Fibroblast of pulmonary artery (primary cell): Measurements from ENCODE around the gene ASS1.

Source experiments
- DNase-seq: peaks from one replicate; pipeline ENCODE4 v3.0.0-alpha.2; 2010; ENCODE audit warnings: low read depth
- H3K4me3 ChIP-seq: replicated peaks from 2 replicates; pipeline ENCODE4 v1.5.1; 2011; ENCODE audit warnings: low read depth, mild to moderate bottlenecking, control low read depth, low read length, moderate library complexity
- TF ChIP-seq, protein P1 (sequence below): IDR thresholded peaks from 2 replicates; pipeline ENCODE4 v1.5.1; 2011; ENCODE audit warnings: mild to moderate bottlenecking, control low read depth, low read length, inconsistent platforms; ENCODE audit errors: missing control alignments

ASS1 gene

DNA sequence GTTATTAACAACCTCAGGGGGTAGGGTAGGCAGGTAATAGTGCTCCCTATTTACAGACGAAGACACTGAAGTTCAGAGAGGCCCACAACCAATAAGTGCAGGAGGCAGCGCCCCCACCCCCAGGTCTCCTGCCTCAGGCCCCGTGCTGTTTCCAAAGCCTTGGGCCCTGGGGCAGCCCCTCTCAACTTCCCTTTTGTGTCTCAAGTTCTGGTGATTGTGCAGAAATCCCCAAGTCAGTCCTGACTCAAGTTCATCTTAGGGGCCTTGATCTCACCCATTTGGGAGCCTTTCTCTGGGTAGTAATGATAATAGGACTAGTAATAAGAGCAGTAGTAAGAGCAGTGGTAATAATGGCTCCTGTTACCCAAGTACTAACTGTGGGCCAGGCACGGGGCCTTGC, 35.5 kb upstream of the ASS1 start:
- no peak for DNase-seq
- TF ChIP-seq, protein P1, sequence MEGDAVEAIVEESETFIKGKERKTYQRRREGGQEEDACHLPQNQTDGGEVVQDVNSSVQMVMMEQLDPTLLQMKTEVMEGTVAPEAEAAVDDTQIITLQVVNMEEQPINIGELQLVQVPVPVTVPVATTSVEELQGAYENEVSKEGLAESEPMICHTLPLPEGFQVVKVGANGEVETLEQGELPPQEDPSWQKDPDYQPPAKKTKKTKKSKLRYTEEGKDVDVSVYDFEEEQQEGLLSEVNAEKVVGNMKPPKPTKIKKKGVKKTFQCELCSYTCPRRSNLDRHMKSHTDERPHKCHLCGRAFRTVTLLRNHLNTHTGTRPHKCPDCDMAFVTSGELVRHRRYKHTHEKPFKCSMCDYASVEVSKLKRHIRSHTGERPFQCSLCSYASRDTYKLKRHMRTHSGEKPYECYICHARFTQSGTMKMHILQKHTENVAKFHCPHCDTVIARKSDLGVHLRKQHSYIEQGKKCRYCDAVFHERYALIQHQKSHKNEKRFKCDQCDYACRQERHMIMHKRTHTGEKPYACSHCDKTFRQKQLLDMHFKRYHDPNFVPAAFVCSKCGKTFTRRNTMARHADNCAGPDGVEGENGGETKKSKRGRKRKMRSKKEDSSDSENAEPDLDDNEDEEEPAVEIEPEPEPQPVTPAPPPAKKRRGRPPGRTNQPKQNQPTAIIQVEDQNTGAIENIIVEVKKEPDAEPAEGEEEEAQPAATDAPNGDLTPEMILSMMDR = no peak
- no peak overlapping the region for H3K4me3 ChIP-seq

DNA sequence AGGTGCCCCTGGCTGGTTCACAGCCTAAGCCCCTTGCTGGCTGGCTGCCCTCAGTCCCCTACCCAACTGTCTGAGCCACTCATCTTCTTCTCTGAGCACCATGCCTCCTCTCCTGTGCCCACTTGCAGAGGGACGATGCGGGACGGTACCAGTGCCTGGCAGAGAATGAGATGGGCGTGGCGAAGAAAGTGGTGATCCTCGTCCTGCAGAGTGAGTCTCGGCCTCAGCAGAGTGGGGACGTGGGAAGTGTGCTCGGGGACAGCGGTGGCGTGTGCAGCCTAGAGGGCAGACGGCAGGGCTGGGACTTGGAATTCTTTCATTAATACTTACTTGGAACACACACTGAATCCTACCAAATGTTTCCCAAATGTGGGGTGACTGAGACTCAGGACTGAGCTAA, 34.3 kb upstream of the ASS1 start:
- no peak for DNase-seq
- TF ChIP-seq, protein P1 = no peak
- no peak overlapping the region for H3K4me3 ChIP-seq

DNA sequence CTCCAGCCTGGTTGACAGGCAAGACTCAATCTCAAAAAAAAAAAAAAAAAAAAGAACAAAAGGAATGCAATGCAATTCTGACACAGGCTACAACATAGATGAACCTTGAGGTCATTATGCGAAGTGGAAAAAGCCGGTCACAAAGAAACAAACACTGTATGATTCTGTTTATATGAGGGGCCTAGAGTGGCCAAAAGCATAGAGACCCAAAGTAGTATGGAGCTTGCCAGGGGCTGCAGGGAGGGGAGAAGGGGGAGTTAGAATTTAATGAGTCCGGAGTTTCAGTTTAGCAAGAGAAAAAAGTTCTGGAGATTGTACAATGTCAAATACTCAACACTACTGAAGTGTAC, 33.2 kb upstream of the ASS1 start:
- no peak for DNase-seq
- TF ChIP-seq, protein P1 = no peak
- no peak overlapping the region for H3K4me3 ChIP-seq

DNA sequence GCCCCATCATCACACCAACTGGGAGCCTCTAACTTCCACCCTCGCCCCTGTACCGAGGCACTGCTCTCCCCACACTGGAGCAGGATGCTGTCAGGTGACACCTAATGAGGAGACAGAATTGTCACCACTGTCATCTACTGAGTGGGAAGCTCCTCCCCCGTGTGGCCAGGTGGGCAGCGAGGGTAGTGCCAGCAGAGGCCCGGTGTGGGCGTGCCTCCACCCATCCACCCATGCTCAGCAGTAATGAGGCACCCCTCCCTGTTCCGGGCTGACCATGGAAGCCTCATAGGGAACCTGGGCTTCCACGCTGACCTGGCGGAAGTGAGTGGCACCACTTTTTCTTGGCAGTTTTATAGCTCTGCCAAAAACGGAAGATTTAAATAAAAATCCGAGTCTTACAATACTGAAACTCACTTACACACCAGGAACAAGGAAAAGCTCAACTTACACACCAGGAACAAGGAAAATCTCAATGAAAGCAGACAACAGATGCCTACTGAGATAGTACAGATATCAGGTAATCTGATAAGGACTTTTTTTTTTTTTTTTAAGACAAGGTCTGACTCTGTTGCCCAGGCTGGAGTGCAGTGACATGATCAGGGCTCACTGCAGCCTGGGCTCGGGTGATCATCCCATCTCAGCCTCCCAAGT, 30.6 kb upstream of the ASS1 start:
- TF ChIP-seq, protein P1 = no peak
- DNase-seq = no peak
- no peak overlapping the region for H3K4me3 ChIP-seq

DNA sequence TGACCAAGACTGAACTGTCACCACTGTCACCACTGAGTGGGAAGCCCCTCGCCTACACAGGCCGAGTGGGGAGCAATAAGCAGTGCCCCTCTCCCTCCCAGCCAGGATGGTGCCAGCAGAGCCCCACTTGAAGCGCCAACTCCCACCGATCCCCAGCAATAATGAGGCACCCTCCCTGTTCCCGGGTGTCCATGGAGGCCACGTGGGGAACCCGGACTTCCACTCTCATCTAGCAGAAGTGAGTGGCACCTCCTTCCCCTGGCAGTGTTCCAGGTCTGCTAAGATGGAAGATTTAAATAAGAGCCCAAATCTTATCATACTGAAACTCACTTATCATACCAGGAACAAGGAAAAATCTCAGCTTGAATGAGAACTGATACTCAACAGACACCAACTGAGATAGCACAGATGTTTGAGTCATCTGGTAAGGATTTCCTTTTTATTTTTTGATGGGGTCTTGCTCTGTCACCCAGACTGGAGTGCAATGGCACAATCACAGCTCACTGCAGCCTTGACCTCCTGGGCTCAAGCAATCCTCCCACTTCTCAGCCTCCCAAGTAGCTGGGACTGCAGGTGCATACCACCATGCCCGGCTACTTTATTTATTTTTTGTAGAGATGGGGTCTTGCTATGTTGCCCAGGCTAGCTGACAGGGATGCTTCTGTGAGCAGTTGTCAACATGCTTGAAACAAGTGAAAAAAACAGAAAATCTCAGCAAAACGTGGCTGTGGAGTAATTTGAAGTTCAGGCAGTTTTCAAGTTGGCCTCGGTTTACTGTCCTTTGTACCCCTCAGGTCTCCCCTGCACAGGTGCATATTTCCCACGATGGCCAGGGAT, 29.6 kb upstream of the ASS1 start:
- TF ChIP-seq, protein P1 = no peak
- no peak for DNase-seq

DNA sequence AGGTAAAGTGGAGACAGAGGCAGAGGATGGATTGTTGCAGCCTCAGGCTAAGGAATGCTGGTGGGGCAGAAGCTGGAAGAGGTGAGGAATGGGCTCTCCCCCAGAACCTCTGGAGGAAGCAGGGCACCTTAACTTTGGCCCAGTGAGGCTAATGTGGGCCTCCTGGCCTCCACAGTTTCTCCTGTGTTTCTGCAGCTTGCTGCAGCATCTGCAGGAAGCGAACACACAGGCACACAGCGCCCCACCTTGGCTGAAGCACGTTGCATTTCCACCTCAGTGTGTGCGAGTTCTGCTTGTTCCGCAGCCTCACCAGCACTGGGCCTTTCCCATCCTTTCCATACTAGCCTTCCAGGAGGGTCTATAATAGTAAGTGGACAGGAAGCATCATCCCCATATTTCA, 27.2 kb upstream of the ASS1 start:
- TF ChIP-seq, protein P1 = no peak
- DNase-seq = no peak
- H3K4me3 ChIP-seq = no peak overlapping the region

More for the DNA sequence above, 29.6 kb upstream of the ASS1 start:
- H3K4me3 ChIP-seq = no peak overlapping the region

DNA sequence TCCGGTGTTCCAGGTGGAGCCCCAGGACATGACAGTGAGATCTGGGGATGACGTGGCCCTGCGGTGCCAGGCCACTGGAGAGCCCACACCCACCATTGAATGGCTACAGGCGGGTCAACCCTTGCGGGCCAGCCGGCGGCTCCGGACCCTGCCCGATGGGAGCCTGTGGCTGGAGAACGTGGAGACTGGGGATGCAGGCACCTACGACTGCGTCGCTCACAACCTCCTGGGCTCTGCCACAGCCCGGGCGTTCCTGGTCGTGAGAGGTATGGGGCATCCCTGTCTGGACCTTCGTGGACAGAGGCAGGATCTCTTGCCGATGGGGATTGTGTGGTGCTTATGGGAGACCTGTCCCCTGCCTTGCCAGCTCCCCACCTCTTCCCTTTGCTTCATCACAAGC, 26.0 kb upstream of the ASS1 start:
- TF ChIP-seq, protein P1 = no peak
- DNase-seq = no peak
- H3K4me3 ChIP-seq = no peak overlapping the region
